ENCODE measurements around the gene FLT4.

Gene FLT4

GRCh38 chr5:180599590-180599914 lies 49.8 kb downstream of the FLT4 start:
- TF ChIP-seq, protein P1, sequence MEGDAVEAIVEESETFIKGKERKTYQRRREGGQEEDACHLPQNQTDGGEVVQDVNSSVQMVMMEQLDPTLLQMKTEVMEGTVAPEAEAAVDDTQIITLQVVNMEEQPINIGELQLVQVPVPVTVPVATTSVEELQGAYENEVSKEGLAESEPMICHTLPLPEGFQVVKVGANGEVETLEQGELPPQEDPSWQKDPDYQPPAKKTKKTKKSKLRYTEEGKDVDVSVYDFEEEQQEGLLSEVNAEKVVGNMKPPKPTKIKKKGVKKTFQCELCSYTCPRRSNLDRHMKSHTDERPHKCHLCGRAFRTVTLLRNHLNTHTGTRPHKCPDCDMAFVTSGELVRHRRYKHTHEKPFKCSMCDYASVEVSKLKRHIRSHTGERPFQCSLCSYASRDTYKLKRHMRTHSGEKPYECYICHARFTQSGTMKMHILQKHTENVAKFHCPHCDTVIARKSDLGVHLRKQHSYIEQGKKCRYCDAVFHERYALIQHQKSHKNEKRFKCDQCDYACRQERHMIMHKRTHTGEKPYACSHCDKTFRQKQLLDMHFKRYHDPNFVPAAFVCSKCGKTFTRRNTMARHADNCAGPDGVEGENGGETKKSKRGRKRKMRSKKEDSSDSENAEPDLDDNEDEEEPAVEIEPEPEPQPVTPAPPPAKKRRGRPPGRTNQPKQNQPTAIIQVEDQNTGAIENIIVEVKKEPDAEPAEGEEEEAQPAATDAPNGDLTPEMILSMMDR (conservative IDR thresholded peaks at IDR 0.05; ENCODE audit: low read length), result no peak
- no peak for DNase-seq (ENCODE audit: low read depth)
- H3K4me3 ChIP-seq (ENCODE audit: low read length), result no peak overlapping the region

GRCh38 chr5:180598797-180599589 lies 50.4 kb downstream of the FLT4 start:
- H3K4me3 ChIP-seq (ENCODE audit: low read length), result no peak overlapping the region
- DNase-seq (ENCODE audit: low read depth), result no peak
- TF ChIP-seq, protein P1 (conservative IDR thresholded peaks at IDR 0.05; ENCODE audit: low read length), result no peak

GRCh38 chr5:180598316-180598701 lies 51.1 kb downstream of the FLT4 start:
- DNase-seq (ENCODE audit: low read depth), result no peak
- TF ChIP-seq, protein P1 (conservative IDR thresholded peaks at IDR 0.05; ENCODE audit: low read length), result no peak
- no peak overlapping the region for H3K4me3 ChIP-seq (ENCODE audit: low read length)

- TF ChIP-seq, protein P1 (conservative IDR thresholded peaks at IDR 0.05; ENCODE audit: low read length), result no peak
- DNase-seq (ENCODE audit: low read depth), result no peak
- no peak overlapping the region for H3K4me3 ChIP-seq (ENCODE audit: low read length)
Observed at GRCh38 chr5:180596668-180597231, 52.6 kb downstream of the FLT4 start.

GRCh38 chr5:180596115-180596667 lies 53.2 kb downstream of the FLT4 start:
- DNase-seq (ENCODE audit: low read depth), result no peak
- TF ChIP-seq, protein P1 (conservative IDR thresholded peaks at IDR 0.05; ENCODE audit: low read length), result no peak
- H3K4me3 ChIP-seq (ENCODE audit: low read length), result no peak overlapping the region

DNA sequence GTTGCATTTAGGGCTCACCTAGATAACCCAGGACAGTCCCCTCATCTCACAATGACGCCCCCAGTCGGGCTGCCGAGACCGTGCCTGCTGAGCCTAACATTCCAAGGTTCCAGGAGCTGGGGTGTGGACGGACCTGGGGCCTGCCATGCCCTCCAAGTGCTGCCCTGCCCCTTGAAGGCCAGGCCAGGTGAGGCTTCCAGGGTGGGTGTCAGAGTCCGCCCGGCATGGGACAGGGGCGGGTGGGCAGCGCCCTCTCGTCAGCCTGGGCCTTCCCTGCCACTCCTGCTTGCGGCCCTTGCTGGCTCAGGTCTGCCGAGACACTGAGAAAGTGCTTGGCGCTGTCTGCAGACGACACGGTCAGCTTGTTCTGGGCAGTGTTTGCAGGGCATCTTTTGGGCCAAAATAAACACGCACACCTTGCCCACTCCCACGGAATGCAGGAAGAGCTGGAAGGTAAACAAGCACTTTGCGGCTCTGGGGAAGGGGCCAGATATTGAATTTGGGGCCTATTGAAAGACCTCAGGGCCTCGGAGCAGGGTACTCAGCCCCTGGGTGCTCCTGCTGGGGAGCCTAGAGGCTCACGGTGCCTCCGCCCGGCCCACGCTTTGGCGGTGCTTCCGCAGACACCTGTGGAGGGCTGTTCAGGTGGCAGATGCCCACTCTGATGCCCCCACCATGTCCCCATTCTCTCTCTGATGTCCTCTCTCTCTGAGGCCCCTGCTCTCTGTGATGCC lies 53.9 kb downstream of the FLT4 start:
- DNase-seq (ENCODE audit: low read depth), result no peak
- TF ChIP-seq, protein P1 (conservative IDR thresholded peaks at IDR 0.05; ENCODE audit: low read length), result no peak
- H3K4me3 ChIP-seq (ENCODE audit: low read length), result no peak overlapping the region

Data from AG10803 (cell line).